Esophagus muscularis mucosa (tissue), 4 donors: ENCODE data around the gene MRTFA. TPM values are rescaled to one million over a fixed set of nuclear protein-coding genes. Genes with fewer than 3 reads are reported as not detected.

Experiments
- DNase-seq: peaks from one replicate; pipeline ENCODE4 v3.0.0-alpha.2; 2017; ENCODE audit errors: extremely low spot score
- H3K27ac ChIP-seq, 4 donors: fragments of 200-600 bp; sonication (generic); replicated peaks in 1 of 4; 1 replicate in 3 of 4; 2 replicates in 1 of 4; pipeline ENCODE4 v1.5.1; 2016 to 2019; ENCODE audit warnings: mild to moderate bottlenecking in 1 of 4
- H3K27me3 ChIP-seq, 4 donors: fragments of 200-600 bp; sonication (generic); one replicate each; pipeline versions ENCODE4 v1.5.1 to v1.6.0; 2016 to 2019
- H3K36me3 ChIP-seq, 4 donors: fragments of 200-600 bp; sonication (generic); one replicate each; pipeline ENCODE4 v1.5.1; 2016 to 2019
- H3K4me1 ChIP-seq, 4 donors: fragments of 200-600 bp; sonication (generic); one replicate each; pipeline ENCODE4 v1.5.1; 2016 to 2019
- H3K4me3 ChIP-seq, 4 donors: fragments of 200-600 bp; sonication (generic); 1 replicate in 2 of 4; 2 replicates in 2 of 4; pipeline ENCODE4 v1.5.1; 2016 to 2019; ENCODE audit warnings: mild to moderate bottlenecking in 4 of 4, moderate library complexity in 1 of 4
- H3K9me3 ChIP-seq, 4 donors: fragments of 200-600 bp; sonication (generic); 1 replicate in 3 of 4; 2 replicates in 1 of 4; pipeline ENCODE4 v1.5.1; 2016 to 2019
- EP300 ChIP-seq: sonication (generic); formaldehyde crosslinking; IDR thresholded peaks from one replicate; pipeline ENCODE4 v1.6.1; 2017; ENCODE audit warnings: antibody characterized with exemption
- POLR2A ChIP-seq: fragments of 450-650 bp; IDR thresholded peaks from one replicate; pipeline ENCODE4 v1.6.1; 2017; ENCODE audit warnings: antibody characterized with exemption, moderate library complexity, mild to moderate bottlenecking, low read depth
- POLR2AphosphoS5 ChIP-seq, 2 donors: sonication (generic); formaldehyde crosslinking; IDR thresholded peaks; one replicate each; pipeline ENCODE4 v1.6.1; 2017; ENCODE audit warnings: antibody characterized with exemption in 2 of 2
- WGBS: methylation state at CpG from one replicate; pipeline ENCODE4 v1.1.5; 2018; 5-methylcytosine and 5-hydroxymethylcytosine counted together
- intact Hi-C: fragments of 100-400 bp; cut with DNase I; formaldehyde crosslinking; loops from one replicate; pipeline ENCODE4 v1.15.1; 2023
- total RNA-seq, 4 donors: library from RNA; depleted of rRNA; stranded (reverse); fragments of >200 nt; gene quantifications; one replicate each; pipeline versions ENCODE4 v1.1.0 to v1.2.1, GENCODE V29; 2016
- TF ChIP-seq, protein P1 (sequence below), 3 experiments: fragments of 200-600 bp in 2 of 3; fragments of 450-650 bp in 1 of 3; sonication (generic) in 2 of 3; IDR thresholded peaks; one replicate each; pipeline ENCODE4 v1.5.1; 2017 to 2019; ENCODE audit warnings: antibody characterized with exemption in 3 of 3, mild to moderate bottlenecking in 2 of 3, moderate library complexity in 1 of 3

Gene MRTFA
- total RNA-seq, 4 donors from 2014 or later, result 55.6 to 88.7 (median 73.6) TPM

DNA sequence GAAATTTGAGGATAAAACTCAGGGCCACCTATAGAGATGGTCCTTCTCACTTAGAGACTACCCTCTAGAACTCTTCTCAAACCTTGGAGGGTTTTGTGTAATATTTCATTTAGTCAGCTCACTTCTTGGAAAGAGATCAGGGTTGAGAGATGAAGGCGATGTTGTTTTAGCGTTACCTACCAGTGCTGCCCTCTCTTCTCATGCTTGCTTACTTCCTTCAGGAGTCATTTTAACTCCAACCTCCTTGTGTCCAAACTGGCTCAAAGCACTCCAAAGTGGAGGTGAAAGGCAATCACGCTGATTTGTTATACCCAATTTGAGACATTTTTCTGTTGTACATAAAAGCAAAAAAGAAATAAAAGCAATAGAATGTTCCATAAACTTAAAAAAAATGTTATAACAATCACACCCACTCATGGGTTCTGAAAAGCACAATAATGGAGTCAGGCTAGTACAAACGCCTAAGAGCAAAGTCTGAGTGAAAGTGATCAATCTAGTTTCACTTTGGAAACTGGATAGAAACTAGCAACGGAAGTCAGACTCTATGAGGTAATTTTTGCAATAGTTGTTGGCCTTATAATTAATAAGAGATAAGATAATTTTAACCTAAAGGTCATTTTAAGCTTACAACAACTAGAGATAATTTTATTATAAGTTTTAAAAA lies 117.1 kb downstream of the MRTFA start:
- peaks cover 0 to 8% (median 3%) of the 10 kb centered on the region in 4 donors for H3K36me3 ChIP-seq
- WGBS, result 76% methylated on average over 5 of the region's 5 CpGs
- H3K9me3 ChIP-seq, result no peaks in the 10 kb centered on the region
- H3K4me1 ChIP-seq, result peaks cover 6 to 30% (median 15%) of the 10 kb centered on the region in 4 donors
- intact Hi-C loops, result no loop called here
- no peaks in the 10 kb centered on the region for H3K27me3 ChIP-seq
- no peak for DNase-seq
- TF ChIP-seq, protein P1, sequence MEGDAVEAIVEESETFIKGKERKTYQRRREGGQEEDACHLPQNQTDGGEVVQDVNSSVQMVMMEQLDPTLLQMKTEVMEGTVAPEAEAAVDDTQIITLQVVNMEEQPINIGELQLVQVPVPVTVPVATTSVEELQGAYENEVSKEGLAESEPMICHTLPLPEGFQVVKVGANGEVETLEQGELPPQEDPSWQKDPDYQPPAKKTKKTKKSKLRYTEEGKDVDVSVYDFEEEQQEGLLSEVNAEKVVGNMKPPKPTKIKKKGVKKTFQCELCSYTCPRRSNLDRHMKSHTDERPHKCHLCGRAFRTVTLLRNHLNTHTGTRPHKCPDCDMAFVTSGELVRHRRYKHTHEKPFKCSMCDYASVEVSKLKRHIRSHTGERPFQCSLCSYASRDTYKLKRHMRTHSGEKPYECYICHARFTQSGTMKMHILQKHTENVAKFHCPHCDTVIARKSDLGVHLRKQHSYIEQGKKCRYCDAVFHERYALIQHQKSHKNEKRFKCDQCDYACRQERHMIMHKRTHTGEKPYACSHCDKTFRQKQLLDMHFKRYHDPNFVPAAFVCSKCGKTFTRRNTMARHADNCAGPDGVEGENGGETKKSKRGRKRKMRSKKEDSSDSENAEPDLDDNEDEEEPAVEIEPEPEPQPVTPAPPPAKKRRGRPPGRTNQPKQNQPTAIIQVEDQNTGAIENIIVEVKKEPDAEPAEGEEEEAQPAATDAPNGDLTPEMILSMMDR (IDR thresholded peaks at IDR 0.05), result no peak
- no peak for TF ChIP-seq POLR2A
- TF ChIP-seq EP300, result no peak
- no peak for TF ChIP-seq POLR2AphosphoS5 (IDR thresholded peaks at IDR 0.05)
- H3K27ac ChIP-seq, result no peak overlapping the region
- no peak overlapping the region for H3K4me3 ChIP-seq

- intact Hi-C loops, result no loop called here
- Histone ChIP-seq H3K36me3 (peaks cover 0 to 8% (median 3%) of the 10 kb centered on the region in 4 donors), H3K27me3 (no peaks in the 10 kb centered on the region), H3K4me3 (no peak overlapping the region), H3K27ac (no peak overlapping the region), H3K9me3 (no peaks in the 10 kb centered on the region), H3K4me1 (peaks cover 6 to 26% (median 11%) of the 10 kb centered on the region in 4 donors)
- TF ChIP-seq POLR2AphosphoS5 (IDR thresholded peaks at IDR 0.05) (no peak), EP300 (no peak), POLR2A (no peak)
- TF ChIP-seq, protein P1 (IDR thresholded peaks at IDR 0.05), result no peak
- WGBS, result 92% methylated on average over 4 of the region's 4 CpGs
- no peak for DNase-seq
These were observed 117.7 kb downstream of the MRTFA start for GRCh38 chr22:40518840-40519239.

GRCh38 chr22:40517631-40518030 lies 118.9 kb downstream of the MRTFA start:
- no peak overlapping the region for H3K4me3 ChIP-seq
- intact Hi-C loops, result no loop called here
- WGBS, result 75% methylated on average over 3 of the region's 3 CpGs

GRCh38 chr22:40516416-40516815 lies 120.1 kb downstream of the MRTFA start:
- Histone ChIP-seq H3K36me3 (peaks cover 0 to 8% (median 3%) of the 10 kb centered on the region in 4 donors), H3K9me3 (no peaks in the 10 kb centered on the region), H3K27me3 (no peaks in the 10 kb centered on the region), H3K4me3 (no peak overlapping the region), H3K27ac (no peak overlapping the region), H3K4me1 (peaks cover 20 to 48% (median 32%) of the 10 kb centered on the region in 4 donors)
- intact Hi-C loops, result no loop called here
- no peak for DNase-seq
- WGBS, result 65% methylated on average over 3 of the region's 3 CpGs
- TF ChIP-seq EP300, result no peak
- TF ChIP-seq POLR2AphosphoS5 (IDR thresholded peaks at IDR 0.05), result no peak
- TF ChIP-seq, protein P1 (IDR thresholded peaks at IDR 0.05), result no peak
- no peak for TF ChIP-seq POLR2A

More at GRCh38 chr22:40517631-40518030, 118.9 kb downstream of the MRTFA start:
- peaks cover 12 to 36% (median 21%) of the 10 kb centered on the region in 4 donors for H3K4me1 ChIP-seq
- H3K27ac ChIP-seq, result no peak overlapping the region
- TF ChIP-seq EP300, result no peak
- TF ChIP-seq POLR2AphosphoS5 (IDR thresholded peaks at IDR 0.05), result no peak
- no peak for TF ChIP-seq POLR2A
- TF ChIP-seq, protein P1 (IDR thresholded peaks at IDR 0.05), result no peak
- DNase-seq, result no peak
- no peaks in the 10 kb centered on the region for H3K27me3 ChIP-seq
- H3K36me3 ChIP-seq, result peaks cover 0 to 8% (median 3%) of the 10 kb centered on the region in 4 donors
- no peaks in the 10 kb centered on the region for H3K9me3 ChIP-seq
